PC-9 (cell line): ENCODE measurements around the gene TMOD1. TPM values are rescaled to one million over a fixed set of nuclear protein-coding genes. Genes with fewer than 3 reads are reported as not detected.

Source experiments
- BruUV-seq: library from RNA; stranded (reverse); fragments of 400-500 nt; replicated peaks from 2 replicates; lab custom pipeline; 2021; lab: Mats Ljungman, UMichigan
- CTCF ChIA-PET: fragments of 300-600 bp; sonication (Branson Sonifier 250); formaldehyde crosslinking; loops from one replicate; lab custom pipeline; 2022; ENCODE audit warnings: antibody characterized with exemption; lab: Charles Lee
- POLR2A ChIA-PET: fragments of 300-600 bp; sonication (Branson Sonifier 250); formaldehyde crosslinking; loops from one replicate; lab custom pipeline; 2022; ENCODE audit warnings: antibody characterized with exemption; ENCODE audit not compliant: unreplicated experiment; lab: Charles Lee
- DNase-seq, 2 experiments: peaks; one replicate each; pipeline versions ENCODE4 v3.0.0 to v3.0.0-alpha.2; 2015 to 2022; ENCODE audit warnings: mixed read lengths in 1 of 2
- H2AFZ ChIP-seq: fragments of 200-600 bp; sonication (generic); 2 replicates; pipeline ENCODE4 v1.8.1; 2017; ENCODE audit warnings: antibody characterized with exemption
- H3F3A ChIP-seq: fragments of 200-600 bp; sonication (generic); 2 replicates; pipeline ENCODE4 v1.8.1; 2017; ENCODE audit warnings: antibody characterized with exemption, mild to moderate bottlenecking, low read depth; ENCODE audit not compliant: insufficient read depth
- H3K27ac ChIP-seq: fragments of 200-600 bp; sonication (generic); 2 replicates; pipeline ENCODE4 v1.6.1; 2016; ENCODE audit warnings: mixed run types
- H3K27me3 ChIP-seq: fragments of 200-600 bp; sonication (generic); 2 replicates; pipeline ENCODE4 v1.6.1; 2016; ENCODE audit warnings: low read depth, mixed run types; ENCODE audit not compliant: insufficient read depth
- H3K36me3 ChIP-seq: fragments of 200-600 bp; sonication (generic); 2 replicates; pipeline ENCODE4 v1.6.1; 2016; ENCODE audit warnings: low read depth, mixed run types
- H3K4me1 ChIP-seq: fragments of 200-600 bp; sonication (generic); replicated peaks from 2 replicates; pipeline ENCODE4 v1.6.1; 2016; ENCODE audit warnings: mixed run types; ENCODE audit not compliant: insufficient read depth
- H3K4me2 ChIP-seq: fragments of 200-600 bp; sonication (generic); 2 replicates; pipeline ENCODE4 v1.6.1; 2017; ENCODE audit warnings: mixed run types
- H3K4me3 ChIP-seq: fragments of 200-600 bp; sonication (generic); 2 replicates; pipeline ENCODE4 v1.6.1; 2016; ENCODE audit warnings: mixed run types
- H3K79me2 ChIP-seq: fragments of 200-600 bp; sonication (generic); 2 replicates; pipeline ENCODE4 v1.6.1; 2017; ENCODE audit warnings: low read depth, mixed run types
- H3K9me2 ChIP-seq: fragments of 200-600 bp; sonication (generic); 2 replicates; pipeline ENCODE4 v1.8.1; 2017; ENCODE audit warnings: mild to moderate bottlenecking; ENCODE audit not compliant: insufficient read depth
- H3K9me3 ChIP-seq: fragments of 200-600 bp; sonication (generic); 2 replicates; pipeline ENCODE4 v1.8.1; 2016; ENCODE audit warnings: low read depth; ENCODE audit not compliant: insufficient read depth
- H4K20me1 ChIP-seq: fragments of 200-600 bp; sonication (generic); 2 replicates; pipeline ENCODE4 v1.8.1; 2017; ENCODE audit not compliant: insufficient read depth
- CTCF ChIP-seq: fragments of 200-600 bp; sonication (generic); conservative IDR thresholded peaks from 2 replicates; pipeline ENCODE4 v1.6.1; 2017; ENCODE audit warnings: mixed run types, antibody characterized with exemption, mild to moderate bottlenecking, moderate library complexity
- EZH2 ChIP-seq: fragments of 200-600 bp; sonication (generic); IDR thresholded peaks from 2 replicates; pipeline ENCODE4 v1.8.0; 2017; ENCODE audit warnings: antibody characterized with exemption, low read depth
- intact Hi-C: fragments of 100-400 bp; cut with micrococcal nuclease; formaldehyde crosslinking; loops from one replicate; pipeline ENCODE4 v1.10.0; 2022; ENCODE audit not compliant: unreplicated experiment
- total RNA-seq: library from RNA; stranded (reverse); gene quantifications from 2 replicates; pipeline ENCODE4 v1.2.3, GENCODE V29; 2021

The TMOD1 gene
- total RNA-seq, 1 experiment from 2014 or later = 6.8 TPM

- H3K9me2 ChIP-seq = no peaks in the 10 kb centered on the region
- H3K36me3 ChIP-seq = peaks cover 6% of the 10 kb centered on the region; the same call in 1 of the 2 replicates
- H3K4me2 ChIP-seq = no peak overlapping the region
- no peak for TF ChIP-seq CTCF
- TF ChIP-seq EZH2 = no peak
- H3K4me3 ChIP-seq = no peak overlapping the region
- POLR2A ChIA-PET = no interaction called here
- intact Hi-C loops = no loop called here
- H3K79me2 ChIP-seq = no peaks in the 10 kb centered on the region
- no TSS peak for BruUV-seq
- no peaks in the 10 kb centered on the region for H3K27me3 ChIP-seq
- H2AFZ ChIP-seq = no peak overlapping the region
- H3F3A ChIP-seq = peaks cover 22% of the 10 kb centered on the region
- no peak for DNase-seq
- CTCF ChIA-PET = no interaction called here
- no peak overlapping the region for H3K27ac ChIP-seq
- no peaks in the 10 kb centered on the region for H4K20me1 ChIP-seq
- H3K9me3 ChIP-seq = 0 out of 2 replicates have a peak, but pooled peaks cover 6% of the 10 kb centered on the region
- peaks cover 34% of the 10 kb centered on the region for H3K4me1 ChIP-seq
Observed at GRCh38 chr9:97516111-97516510, 14.6 kb downstream of the TMOD1 start.

- Histone ChIP-seq H3F3A (peaks cover 9% of the 10 kb centered on the region; the same call in 1 of the 2 replicates), H3K9me2 (no peaks in the 10 kb centered on the region), H3K27me3 (no peaks in the 10 kb centered on the region), H3K36me3 (no peaks in the 10 kb centered on the region), H3K4me2 (no peak overlapping the region), H3K79me2 (no peaks in the 10 kb centered on the region), H3K27ac (no peak overlapping the region), H2AFZ (no peak overlapping the region), H3K9me3 (no peaks in the 10 kb centered on the region), H3K4me1 (peaks cover 23% of the 10 kb centered on the region), H3K4me3 (no peak overlapping the region), H4K20me1 (no peaks in the 10 kb centered on the region)
- ChIA-PET POLR2A (no interaction called here), CTCF (interaction anchor here (0.6 kb wide), 1 partner anchor 18 kb away, joined by 4 read pairs; no protein-coding TSS in a partner anchor)
- no peak for TF ChIP-seq EZH2
- no peak for TF ChIP-seq CTCF
- no peak for DNase-seq
- BruUV-seq = no TSS peak
- intact Hi-C loops = no loop called here
Observed at GRCh38 chr9:97517331-97518089, 16.0 kb downstream of the TMOD1 start.

- no peaks in the 10 kb centered on the region for H3K79me2 ChIP-seq
- no peak overlapping the region for H3K4me3 ChIP-seq
- peak overlapping the region; percentile 60; the same call in 1 of the 2 replicates for H2AFZ ChIP-seq
- peaks cover 9% of the 10 kb centered on the region; the same call in 1 of the 2 replicates for H3F3A ChIP-seq
- H4K20me1 ChIP-seq = no peaks in the 10 kb centered on the region
- peak overlapping the region; percentile 58 for H3K4me2 ChIP-seq
- intact Hi-C loops = no loop called here
- no peak for DNase-seq
- CTCF ChIA-PET = interaction anchor here (0.8 to 1.1 kb wide), 2 partner anchors 17 to 80 kb away, joined by 3 read pairs; partner anchors contain the start of gene TMOD1
- no peaks in the 10 kb centered on the region for H3K9me2 ChIP-seq
- peaks cover 23% of the 10 kb centered on the region for H3K4me1 ChIP-seq
- no peak for TF ChIP-seq EZH2
- TF ChIP-seq CTCF = no peak
- H3K36me3 ChIP-seq = no peaks in the 10 kb centered on the region
- H3K27ac ChIP-seq = peak overlapping the region; percentile 68
- POLR2A ChIA-PET = interaction anchor here (0.6 to 0.7 kb wide), 3 partner anchors 8 to 1134 kb away, joined by 3 to 6 read pairs (median 5); no protein-coding TSS in a partner anchor
- BruUV-seq = TSS peak; percentile 49
- H3K9me3 ChIP-seq = no peaks in the 10 kb centered on the region
- H3K27me3 ChIP-seq = no peaks in the 10 kb centered on the region
Observed at GRCh38 chr9:97518166-97518908, 16.9 kb downstream of the TMOD1 start.
